Raji (cell line): Measurements from ENCODE around the gene STX3.

Experiments
- POLR2A ChIP-seq: IDR thresholded peaks from 2 replicates; pipeline ENCODE4 v1.6.1; 2011; ENCODE audit warnings: low read depth, low read length, control low read depth; ENCODE audit not compliant: insufficient read depth

The STX3 gene

DNA sequence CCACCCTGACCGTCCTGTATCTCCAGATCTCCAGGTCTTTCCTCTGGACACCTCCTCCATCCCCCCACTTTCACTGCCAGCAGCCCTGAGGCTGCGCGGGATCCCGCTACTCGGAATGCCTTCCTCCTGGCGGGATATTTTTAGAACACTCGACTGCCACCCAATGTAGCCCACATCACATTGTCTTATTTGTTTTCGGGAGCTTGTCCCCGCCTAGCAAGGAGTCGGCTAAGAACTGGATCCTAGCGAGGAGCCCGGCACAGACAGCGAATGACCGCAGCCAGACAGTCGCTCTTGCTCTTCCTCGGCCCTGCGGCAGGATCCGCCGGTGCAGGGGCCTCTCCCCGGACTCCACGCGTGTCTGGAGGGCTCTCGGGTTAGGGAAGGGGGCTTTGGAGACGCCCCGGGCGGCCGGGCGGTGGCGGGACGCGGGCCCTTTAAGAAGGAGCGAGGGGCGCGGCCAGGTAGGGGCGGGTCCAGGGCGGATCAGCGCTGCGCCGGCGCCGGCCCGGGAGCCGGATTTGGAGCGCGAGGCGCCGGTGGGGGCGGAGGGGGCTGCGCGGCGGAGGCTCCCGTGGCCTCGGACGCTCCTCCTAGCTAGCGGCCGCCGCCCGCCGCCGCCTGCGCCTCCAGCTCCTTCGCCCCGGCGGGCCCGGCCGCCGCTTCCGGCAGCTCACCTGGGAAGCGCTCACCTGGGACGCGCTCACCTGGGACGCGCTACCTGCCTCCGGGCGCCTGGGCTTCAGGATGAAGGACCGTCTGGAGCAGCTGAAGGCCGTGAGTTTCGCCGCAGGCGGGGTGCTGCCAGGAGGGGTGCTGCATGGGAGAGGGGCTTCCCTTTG, at the start of gene STX3:
TSS of gene STX3 (plus strand) at position 518 of the 842 bp plus-strand sequence. CDS start at position 748, 230 bp downstream.
- TF ChIP-seq POLR2A: no peak

GRCh38 chr11:59706518-59707285, 48.5 kb upstream of the STX3 start:
- TF ChIP-seq POLR2A: no peak

DNA sequence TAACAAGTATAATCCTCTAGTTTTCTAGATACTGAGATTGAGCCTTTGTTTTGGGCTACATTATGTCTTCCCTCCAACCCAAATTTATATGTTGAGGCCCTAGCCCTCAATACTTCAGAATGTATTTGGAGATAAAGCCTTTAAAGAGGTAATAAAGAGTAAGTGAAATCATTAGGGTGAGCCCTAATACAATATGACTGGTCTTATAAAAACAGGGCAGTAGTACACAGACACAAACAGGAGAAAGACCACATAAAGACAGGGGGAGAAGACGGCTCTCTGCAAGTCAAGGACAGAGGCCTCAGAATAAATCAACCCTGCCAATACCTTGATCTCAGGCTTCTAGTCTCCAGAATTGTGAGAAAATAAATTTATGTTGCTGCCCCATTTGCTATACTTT, 47.8 kb upstream of the STX3 start:
- no peak for TF ChIP-seq POLR2A

- TF ChIP-seq POLR2A: no peak
These were observed 46.6 kb upstream of the STX3 start for GRCh38 chr11:59708537-59708936.

DNA sequence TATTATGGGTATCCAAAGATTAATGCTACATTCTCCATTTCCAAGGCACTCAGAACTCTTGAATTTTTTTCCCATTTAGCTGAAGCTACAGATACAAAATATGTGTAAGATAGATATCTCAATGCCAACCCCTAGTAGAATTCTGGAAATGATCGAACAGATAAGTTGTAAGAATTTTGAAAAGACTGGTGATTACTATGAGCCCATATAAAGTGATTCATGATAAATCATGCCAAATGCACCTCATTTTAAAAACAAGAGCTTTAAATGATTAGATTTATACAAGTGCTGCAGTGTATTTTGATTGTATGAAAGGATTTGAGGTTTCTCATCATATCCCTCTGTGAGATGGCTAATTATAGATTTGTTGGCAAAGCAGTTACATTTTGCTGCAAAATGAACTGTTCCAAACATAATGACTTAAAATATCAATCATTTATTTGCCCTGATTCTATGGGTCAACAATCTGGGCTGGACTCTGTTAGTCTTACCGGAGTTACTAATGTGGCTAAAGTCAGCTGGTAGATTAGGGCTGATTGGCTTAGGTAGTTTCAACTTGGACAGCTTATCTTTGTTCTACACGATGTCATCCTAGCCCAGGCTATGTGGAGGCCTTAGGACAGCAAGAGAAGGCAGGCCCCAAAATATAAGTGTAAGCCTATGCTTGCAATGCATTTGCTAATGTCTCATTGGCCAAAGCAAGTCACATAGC, 44.9 kb upstream of the STX3 start:
- no peak for TF ChIP-seq POLR2A

DNA sequence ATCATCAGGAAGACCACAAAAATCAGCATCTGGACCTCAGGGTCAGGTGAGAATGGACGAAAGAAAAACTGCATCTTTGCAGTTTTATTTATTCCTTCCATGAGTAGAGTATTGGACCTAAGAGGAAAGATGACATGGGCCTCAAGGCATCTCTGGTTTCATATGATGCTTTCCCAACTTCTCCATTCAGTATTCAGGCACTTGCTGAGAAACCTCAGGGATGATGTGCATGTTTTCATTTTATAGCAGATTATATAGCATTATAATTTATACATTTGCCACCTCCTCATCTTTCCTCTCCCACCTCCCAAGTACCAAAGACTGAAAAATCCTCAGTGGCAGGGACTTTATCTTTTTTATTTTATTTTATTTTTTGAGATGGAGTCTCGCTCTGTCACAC, 41.4 kb upstream of the STX3 start, which contains the start of gene OR10V1:
TSS of gene OR10V1 (minus strand) at position 101 of the 400 bp plus-strand sequence. CDS start at position 101, 0 bp downstream.
- no peak for TF ChIP-seq POLR2A

DNA sequence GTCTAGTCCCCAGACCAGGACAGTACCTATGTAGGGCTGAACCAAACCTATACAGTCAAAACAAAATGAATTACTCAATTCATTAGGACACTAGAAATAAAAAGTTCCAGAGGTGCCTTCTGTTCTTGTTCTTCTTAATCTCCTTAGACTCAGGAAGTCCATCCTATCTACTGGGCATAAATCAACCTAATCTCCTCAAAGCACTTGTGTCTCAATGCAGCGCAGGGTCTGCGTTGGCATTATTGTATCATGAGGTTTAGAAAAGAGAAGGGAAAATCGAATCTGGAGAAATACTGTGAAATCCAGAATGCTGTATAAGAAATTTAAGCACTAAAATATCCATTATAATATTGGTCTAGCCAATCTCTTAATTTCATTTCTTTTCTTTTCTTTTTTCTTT, 39.1 kb upstream of the STX3 start:
- no peak for TF ChIP-seq POLR2A

GRCh38 chr11:59719556-59719955, 35.6 kb upstream of the STX3 start:
- no peak for TF ChIP-seq POLR2A

DNA sequence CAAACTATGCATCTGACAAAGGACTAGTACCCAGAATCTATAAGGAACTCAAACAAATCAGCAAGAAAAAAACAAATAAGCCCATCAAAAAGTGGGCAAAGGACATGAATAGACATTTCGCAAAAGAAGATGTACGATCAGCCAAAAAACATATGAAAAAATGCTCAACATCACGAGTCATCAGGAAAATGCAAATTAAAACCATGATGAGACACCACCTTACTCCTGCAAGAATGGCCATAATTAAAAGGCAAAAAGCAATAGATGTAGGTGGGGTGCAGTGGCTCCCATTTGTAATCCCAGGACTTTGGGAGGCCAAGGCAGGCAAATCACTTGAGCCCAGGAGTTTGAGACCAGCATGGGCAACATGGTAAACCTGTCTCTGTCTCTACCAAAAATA, 31.1 kb upstream of the STX3 start:
- TF ChIP-seq POLR2A: no peak

- no peak for TF ChIP-seq POLR2A
These were observed 27.8 kb upstream of the STX3 start for GRCh38 chr11:59727426-59727825.

- TF ChIP-seq POLR2A: no peak
These were observed 27.0 kb upstream of the STX3 start for GRCh38 chr11:59728154-59728553.

- no peak for TF ChIP-seq POLR2A
These were observed 26.3 kb upstream of the STX3 start for GRCh38 chr11:59728913-59729312.

DNA sequence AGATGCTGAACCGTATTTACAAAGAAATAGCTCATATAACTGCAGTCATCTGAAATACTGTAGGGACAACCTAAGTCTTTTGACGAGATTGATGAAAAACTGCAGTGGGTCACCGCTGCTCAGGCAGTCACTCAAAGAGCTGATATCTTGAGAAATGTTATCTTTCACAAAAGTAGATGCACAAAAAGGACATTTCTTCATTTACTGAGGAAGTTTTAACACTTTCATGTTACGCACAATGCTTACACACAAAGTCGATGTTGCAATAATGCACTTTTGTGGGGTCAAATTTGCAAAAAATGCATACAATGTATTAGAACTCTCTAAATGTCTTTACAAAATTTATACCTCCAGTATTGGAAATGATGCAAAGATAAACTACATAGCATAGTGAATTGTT, 25.3 kb upstream of the STX3 start:
- TF ChIP-seq POLR2A: no peak

DNA sequence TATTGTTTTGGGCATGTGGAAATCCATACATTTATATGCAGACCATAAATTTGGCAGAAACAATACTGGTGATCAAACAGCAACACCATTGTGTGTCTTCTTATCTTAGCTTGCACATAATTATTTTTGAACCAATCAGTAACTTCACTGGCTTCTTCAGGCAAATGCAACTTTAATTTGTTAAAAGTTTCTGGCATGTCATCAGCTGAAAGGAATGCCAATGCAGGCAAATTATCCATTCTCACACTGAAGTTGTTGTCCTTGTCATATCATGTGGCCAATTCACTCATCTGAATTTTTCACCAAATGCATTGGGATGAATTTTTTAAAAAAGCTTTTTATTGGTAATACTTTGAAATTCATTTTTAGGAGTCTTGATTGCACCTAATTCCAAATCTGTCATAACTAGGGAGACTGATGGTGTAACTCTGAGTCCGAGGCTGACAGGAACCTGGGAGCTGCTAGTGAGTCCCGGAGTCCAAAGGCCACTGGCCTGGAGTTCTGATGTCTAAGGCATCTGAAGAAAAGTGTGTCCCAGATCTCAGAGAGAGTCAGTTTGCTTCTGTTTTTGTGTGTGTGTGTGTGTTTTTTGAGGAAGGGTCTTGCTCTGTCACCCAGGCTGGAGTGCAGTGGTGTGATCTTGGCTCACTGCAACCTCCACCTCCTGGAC, 24.1 kb upstream of the STX3 start:
- TF ChIP-seq POLR2A: no peak

- no peak for TF ChIP-seq POLR2A
These were observed 9.1 kb upstream of the STX3 start for GRCh38 chr11:59746111-59746510.
